Endothelial cell of umbilical vein (primary cell): ENCODE results near the gene GJB1. TPM values are rescaled to one million over a fixed set of nuclear protein-coding genes. Genes with fewer than 3 reads are reported as not detected.

Experiments
- BruUV-seq: library from RNA; stranded (reverse); fragments of 400-500 nt; replicated peaks from 2 replicates; lab custom pipeline; 2021; lab: Mats Ljungman, UMichigan
- CTCF ChIA-PET: fragments of 300-600, 350-600 bp; sonication (Branson Sonifier 250); formaldehyde crosslinking; loops from one replicate; lab custom pipeline; 2021; ENCODE audit warnings: antibody characterized with exemption, inconsistent platforms; lab: Charles Lee
- POLR2A ChIA-PET: fragments of 300-600, 350-600 bp; sonication (Branson Sonifier 250); formaldehyde crosslinking; loops from one replicate; lab custom pipeline; 2021; ENCODE audit warnings: antibody characterized with exemption, inconsistent platforms; lab: Charles Lee
- DNase-seq: peaks from one replicate; pipeline ENCODE4 v3.0.0-alpha.2; 2011; ENCODE audit warnings: low read depth, low spot score
- FAIRE-seq: peaks from 2 replicates; lab custom pipeline; 2011; peaks lifted over from hg19 to GRCh38; lab: Jason Lieb, UNC
- H2AFZ ChIP-seq: 2 replicates; pipeline ENCODE4 v1.6.0; 2012; ENCODE audit warnings: low read depth, low read length, control low read depth, inconsistent platforms
- H3K27ac ChIP-seq: 2 replicates; pipeline ENCODE4 v1.5.1; 2011; ENCODE audit warnings: low read depth, mild to moderate bottlenecking, control low read depth, low read length, moderate library complexity; ENCODE audit not compliant: insufficient read depth
- H3K27me3 ChIP-seq, 2 experiments: 2 replicates each; pipeline versions ENCODE4 v1.6.0 to v1.6.1; 2011; ENCODE audit warnings: low read length in 2 of 2, mixed read lengths in 1 of 2; ENCODE audit not compliant: control insufficient read depth in 2 of 2, insufficient read depth in 2 of 2
- H3K36me3 ChIP-seq, 2 experiments: 2 replicates in 1 of 2; 3 replicates in 1 of 2; pipeline ENCODE4 v1.5.1; 2011; ENCODE audit warnings: low read length in 2 of 2, mild to moderate bottlenecking in 1 of 2, moderate library complexity in 1 of 2; ENCODE audit not compliant: control insufficient read depth in 2 of 2, insufficient read depth in 2 of 2; ENCODE audit errors: extremely low read depth in 1 of 2
- H3K4me1 ChIP-seq: 3 replicates; pipeline ENCODE4 v1.5.1; 2011; ENCODE audit warnings: mild to moderate bottlenecking, low read length; ENCODE audit not compliant: control insufficient read depth, insufficient read depth; ENCODE audit errors: extremely low read depth
- H3K4me2 ChIP-seq: 2 replicates; pipeline ENCODE4 v1.6.1; 2011; ENCODE audit warnings: low read length, control low read depth, mixed read lengths; ENCODE audit not compliant: insufficient read depth
- H3K4me3 ChIP-seq, 3 experiments: fragments of 200-600 bp in 1 of 3; sonication (generic), shearing (Covaris generic) in 1 of 3; replicated peaks in 1 of 3; 2 replicates each; pipeline ENCODE4 v1.5.1; 2011 to 2016; ENCODE audit warnings: control low read depth in 3 of 3, low read length in 3 of 3, mild to moderate bottlenecking in 2 of 3, inconsistent platforms in 1 of 3, low read depth in 1 of 3, moderate library complexity in 1 of 3; ENCODE audit not compliant: insufficient read depth in 1 of 3
- H3K79me2 ChIP-seq: 2 replicates; pipeline ENCODE4 v1.6.0; 2012; ENCODE audit warnings: low read length, inconsistent platforms; ENCODE audit not compliant: control insufficient read depth, insufficient read depth
- H3K9ac ChIP-seq: replicated peaks from 2 replicates; pipeline ENCODE3; 2011; ENCODE audit warnings: low read length, control low read depth; ENCODE audit not compliant: insufficient read depth; ENCODE audit errors: extremely low read depth
- H3K9me1 ChIP-seq: replicated peaks from 3 replicates; pipeline ENCODE4 v1.6.0; 2011; ENCODE audit warnings: mild to moderate bottlenecking, low read length; ENCODE audit not compliant: control insufficient read depth, insufficient read depth; ENCODE audit errors: extremely low read depth
- H3K9me3 ChIP-seq: replicated peaks from 2 replicates; pipeline ENCODE4 v1.5.1; 2012; ENCODE audit warnings: low read length, inconsistent platforms; ENCODE audit not compliant: control insufficient read depth, insufficient read depth
- H4K20me1 ChIP-seq: replicated peaks from 2 replicates; pipeline ENCODE3; 2011; ENCODE audit warnings: mild to moderate bottlenecking, low read length; ENCODE audit not compliant: control insufficient read depth, insufficient read depth; ENCODE audit errors: extremely low read depth
- CTCF ChIP-seq, 2 donors: IDR thresholded peaks; 1 replicate in 1 of 2; 2 replicates in 1 of 2; pipeline ENCODE4 v1.5.1; 2011; ENCODE audit warnings: low read length in 2 of 2, mild to moderate bottlenecking in 2 of 2, moderate library complexity in 2 of 2, control low read depth in 1 of 2, inconsistent platforms in 1 of 2, low read depth in 1 of 2; ENCODE audit not compliant: insufficient read depth in 1 of 2; ENCODE audit errors: extremely low read depth in 1 of 2
- EZH2 ChIP-seq: IDR thresholded peaks from 2 replicates; pipeline ENCODE4 v1.6.1; 2012; ENCODE audit warnings: borderline replicate concordance, low read depth, mild to moderate bottlenecking, moderate library complexity, low read length, inconsistent platforms; ENCODE audit not compliant: severe bottlenecking
- FOS ChIP-seq: IDR thresholded peaks from 2 replicates; pipeline ENCODE4 v1.6.1; 2011; ENCODE audit warnings: mild to moderate bottlenecking, low read length, moderate library complexity, borderline replicate concordance; ENCODE audit not compliant: insufficient read depth
- GATA2 ChIP-seq: IDR thresholded peaks from 2 replicates; pipeline ENCODE4 v1.7.0; 2011; ENCODE audit warnings: low read depth, mild to moderate bottlenecking, moderate library complexity, mixed read lengths, low read length; ENCODE audit not compliant: insufficient read length, insufficient read depth
- JUN ChIP-seq: IDR thresholded peaks from 2 replicates; pipeline ENCODE4 v1.6.1; 2011; ENCODE audit warnings: borderline replicate concordance, low read depth; ENCODE audit not compliant: insufficient read length, insufficient read depth
- MAX ChIP-seq: IDR thresholded peaks from 2 replicates; pipeline ENCODE4 v1.6.1; 2011; ENCODE audit not compliant: insufficient read depth, insufficient read length
- MYC ChIP-seq: IDR thresholded peaks from one replicate; pipeline ENCODE4 v1.6.1; 2011; ENCODE audit warnings: mild to moderate bottlenecking, low read depth, low read length
- POLR2A ChIP-seq: IDR thresholded peaks from 2 replicates; pipeline ENCODE4 v1.6.1; 2012; ENCODE audit warnings: low read depth, mild to moderate bottlenecking, control low read depth, low read length
- POLR2AphosphoS5 ChIP-seq: IDR thresholded peaks from 2 replicates; pipeline ENCODE4 v1.6.1; 2012; ENCODE audit warnings: low read depth, mild to moderate bottlenecking, control low read depth, low read length, moderate library complexity; ENCODE audit not compliant: insufficient read depth
- dilution Hi-C: fragments of 300-500 bp; cut with MboI; formaldehyde crosslinking; loops from one replicate; pipeline ENCODE4 v1.15.0; 2019; ENCODE audit warnings: low sequenced_read_pairs; ENCODE audit not compliant: extremely low pct_ligation_motif_present
- intact Hi-C: fragments of 100-400 bp; cut with micrococcal nuclease; formaldehyde crosslinking; loops from one replicate; pipeline ENCODE4 v1.10.0; 2022
- polyA plus RNA-seq, 4 experiments: library from polyadenylated mRNA; depleted of rRNA in 3 of 4; stranded (reverse) in 3 of 4; unstranded in 1 of 4; fragments of >200 nt; gene quantifications; 2 replicates each; pipeline versions ENCODE4 v1.2.1 to v1.2.3, GENCODE V29; 2011 to 2012; ENCODE audit warnings: missing spikeins in 1 of 4
- total RNA-seq: library from RNA; stranded (reverse); gene quantifications from 2 replicates; pipeline ENCODE4 v1.2.3, GENCODE V29; 2021

Gene GJB1
- total and polyA plus RNA-seq, 2 donors (not counting 3 experiments of a cell fraction or from before 2014, with no cell fraction given) = not detected

GRCh38 chrX:71184092-71184491 is 38.9 kb upstream of the GJB1 start:
- Histone ChIP-seq H3K9me3 (no peaks in the 10 kb centered on the region), H3K4me3 (no peak overlapping the region), H3K9me1 (no peaks in the 10 kb centered on the region), H3K9ac (no peak overlapping the region), H4K20me1 (no peaks in the 10 kb centered on the region), H3K36me3 (no peaks in the 10 kb centered on the region), H2AFZ (no peak overlapping the region), H3K79me2 (no peaks in the 10 kb centered on the region), H3K27me3 (no peaks in the 10 kb centered on the region), H3K4me2 (no peak overlapping the region), H3K4me1 (peaks cover 7% of the 10 kb centered on the region), H3K27ac (no peak overlapping the region)
- TF ChIP-seq MYC (no peak), POLR2AphosphoS5 (no peak), EZH2 (no peak), MAX (no peak), FOS (no peak), GATA2 (no peak), POLR2A (no peak), JUN (no peak), CTCF (IDR thresholded peaks at IDR 0.05; ENCODE audit: extremely low read depth in 1 of 2, insufficient read depth in 1 of 2, low read depth in 1 of 2, low read length in 2 of 2) (no peak)
- ChIA-PET CTCF (no interaction called here), POLR2A (no interaction called here)
- intact Hi-C loops = loop anchor here (5.0 kb wide), 1 partner anchor 183 kb away; the partner anchor contains the start of gene TAF1
- BruUV-seq = no TSS peak
- dilution Hi-C loops = no loop called here
- FAIRE-seq (no peak), DNase-seq (no peak)
